GM19395 (cell line): ENCODE measurements around the gene NAIF1.

Source experiments
- ATAC-seq: cut with Tn5 transposase; IDR thresholded peaks from one replicate; pipeline ENCODE4 v1.9.1; 2021; ENCODE audit warnings: mild to moderate bottlenecking, moderate library complexity; ENCODE audit not compliant: unreplicated experiment

NAIF1 gene

GRCh38 chr9:128102861-128103588 lies 35.9 kb upstream of the NAIF1 start:
- no peak for ATAC-seq

GRCh38 chr9:128102196-128102595 lies 35.1 kb upstream of the NAIF1 start:
- ATAC-seq: no peak

DNA sequence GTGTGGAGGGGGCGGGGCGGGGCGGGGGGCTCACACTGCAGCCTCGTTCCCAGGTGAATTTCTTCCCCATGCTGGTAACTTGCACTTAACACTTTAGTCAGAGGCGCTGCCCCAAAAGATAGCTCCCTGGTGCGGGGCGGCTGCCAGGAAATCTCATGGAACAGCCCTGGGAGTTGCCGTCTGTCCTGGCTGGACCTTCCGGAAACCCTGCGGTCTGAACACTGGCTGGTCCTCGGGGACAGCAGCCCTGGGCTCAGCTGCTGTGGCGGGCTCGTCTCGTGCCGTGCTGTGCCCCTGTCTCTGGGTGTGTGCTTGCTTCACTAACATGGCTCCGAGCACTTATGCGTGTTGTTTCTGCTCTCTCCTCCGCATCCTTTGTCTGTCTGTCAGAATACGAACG lies 34.6 kb upstream of the NAIF1 start:
- no peak for ATAC-seq

GRCh38 chr9:128101231-128101661 lies 34.1 kb upstream of the NAIF1 start:
- no peak for ATAC-seq

- no peak for ATAC-seq
These were observed 33.5 kb upstream of the NAIF1 start for GRCh38 chr9:128100581-128100980.

DNA sequence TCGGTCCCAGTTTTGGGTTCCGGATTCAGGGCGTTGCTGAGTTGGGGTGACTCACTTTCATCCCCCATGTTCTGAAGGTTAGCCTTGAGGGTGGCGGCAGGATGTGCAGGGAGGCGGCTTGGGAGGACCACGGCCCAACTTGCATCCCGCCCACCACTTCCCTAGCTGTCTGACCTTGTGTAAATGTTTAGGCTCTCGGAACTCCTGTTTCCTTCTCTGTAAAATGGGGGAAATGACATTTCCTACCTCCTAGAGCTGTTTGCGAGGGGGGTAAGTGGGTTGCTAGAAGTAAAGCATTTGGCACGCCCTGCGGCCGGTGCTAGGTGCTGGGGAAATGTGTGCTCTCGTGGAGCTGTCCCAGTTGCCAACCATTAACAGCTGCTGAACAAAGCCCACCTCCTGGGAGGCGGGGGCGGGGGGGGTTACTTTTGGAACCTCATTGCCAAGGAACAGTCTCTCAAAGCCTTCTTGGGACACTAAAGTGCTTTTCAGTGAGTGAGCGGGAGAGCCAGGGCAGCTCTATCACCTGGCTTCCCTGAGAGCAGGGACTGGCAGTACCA lies 32.9 kb upstream of the NAIF1 start:
- ATAC-seq: no peak

- ATAC-seq: no peak
These were observed 32.3 kb upstream of the NAIF1 start for GRCh38 chr9:128099231-128099931.

GRCh38 chr9:128098297-128099230 lies 31.4 kb upstream of the NAIF1 start:
- no peak for ATAC-seq

GRCh38 chr9:128097543-128098296 lies 30.6 kb upstream of the NAIF1 start:
- ATAC-seq: no peak

DNA sequence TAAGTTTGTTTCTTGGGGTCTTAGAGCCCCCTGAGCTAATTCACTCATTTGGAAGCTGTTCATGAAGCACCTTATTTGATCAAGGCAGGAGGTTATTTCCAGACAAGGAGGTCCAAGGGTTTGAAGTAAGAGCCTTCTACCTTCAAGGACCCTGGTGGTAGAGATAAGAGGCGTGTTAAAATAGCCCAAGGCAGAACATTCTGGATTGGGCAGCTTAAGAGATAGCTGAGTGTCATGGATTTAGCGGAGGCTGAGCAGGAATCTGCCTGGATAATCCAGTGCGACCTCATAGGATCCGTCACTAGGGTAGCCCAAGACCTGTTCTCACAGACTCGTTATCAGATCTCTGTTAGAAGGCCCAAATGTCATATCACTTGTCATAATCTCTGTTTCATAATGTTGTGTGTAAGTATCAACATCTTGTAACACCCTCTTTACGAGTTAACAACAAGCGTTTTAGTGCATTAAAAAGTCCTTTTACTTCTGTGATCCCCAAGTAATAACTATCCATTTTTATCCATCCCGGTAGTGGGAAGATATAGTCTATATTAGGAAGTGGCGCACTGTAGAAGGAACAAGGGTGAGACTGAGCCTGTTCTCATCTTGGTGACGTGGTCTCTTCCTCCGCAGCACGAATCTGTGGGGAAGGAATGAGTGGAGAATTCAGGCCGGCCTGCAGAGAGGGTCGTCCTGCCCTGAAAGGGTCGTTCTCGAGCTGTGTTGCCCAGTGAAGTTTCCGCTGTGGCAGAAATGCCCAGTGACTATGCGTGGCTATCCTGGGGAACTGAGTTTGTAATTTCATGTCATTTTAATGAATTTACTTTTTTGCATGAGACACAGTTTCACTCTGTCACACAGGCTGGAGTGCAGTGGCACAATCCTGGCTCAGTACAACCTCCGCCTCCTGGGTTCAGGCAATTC lies 29.8 kb upstream of the NAIF1 start:
- ATAC-seq: no peak

DNA sequence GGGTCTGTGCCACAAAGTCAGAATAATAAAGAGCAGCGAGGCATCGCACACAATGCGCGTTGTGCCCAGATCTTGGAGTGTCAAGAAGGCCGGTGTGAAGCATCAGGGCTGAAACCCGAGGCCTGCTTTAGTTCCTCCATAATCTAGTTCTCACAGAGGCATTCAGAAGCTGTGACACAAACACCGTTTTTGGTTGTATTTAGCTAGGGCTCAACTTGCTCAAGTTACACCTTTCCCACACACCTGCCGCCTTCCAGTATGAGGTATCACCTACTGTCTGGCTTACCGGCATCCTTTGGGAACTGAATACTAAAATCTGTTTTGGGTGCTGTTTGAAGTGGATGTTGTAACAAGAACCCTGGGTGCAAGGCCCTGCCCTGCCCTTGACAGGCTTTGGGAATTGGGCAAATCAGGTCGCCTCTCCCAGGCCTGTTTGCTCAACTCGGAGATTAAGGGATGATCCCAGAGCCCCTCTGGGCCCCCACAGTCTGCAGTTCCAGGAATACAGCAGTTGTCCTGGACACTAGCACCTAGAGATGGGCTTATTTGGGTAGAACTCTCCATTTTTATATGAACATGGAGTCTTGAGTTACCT lies 27.9 kb upstream of the NAIF1 start:
- no peak for ATAC-seq

DNA sequence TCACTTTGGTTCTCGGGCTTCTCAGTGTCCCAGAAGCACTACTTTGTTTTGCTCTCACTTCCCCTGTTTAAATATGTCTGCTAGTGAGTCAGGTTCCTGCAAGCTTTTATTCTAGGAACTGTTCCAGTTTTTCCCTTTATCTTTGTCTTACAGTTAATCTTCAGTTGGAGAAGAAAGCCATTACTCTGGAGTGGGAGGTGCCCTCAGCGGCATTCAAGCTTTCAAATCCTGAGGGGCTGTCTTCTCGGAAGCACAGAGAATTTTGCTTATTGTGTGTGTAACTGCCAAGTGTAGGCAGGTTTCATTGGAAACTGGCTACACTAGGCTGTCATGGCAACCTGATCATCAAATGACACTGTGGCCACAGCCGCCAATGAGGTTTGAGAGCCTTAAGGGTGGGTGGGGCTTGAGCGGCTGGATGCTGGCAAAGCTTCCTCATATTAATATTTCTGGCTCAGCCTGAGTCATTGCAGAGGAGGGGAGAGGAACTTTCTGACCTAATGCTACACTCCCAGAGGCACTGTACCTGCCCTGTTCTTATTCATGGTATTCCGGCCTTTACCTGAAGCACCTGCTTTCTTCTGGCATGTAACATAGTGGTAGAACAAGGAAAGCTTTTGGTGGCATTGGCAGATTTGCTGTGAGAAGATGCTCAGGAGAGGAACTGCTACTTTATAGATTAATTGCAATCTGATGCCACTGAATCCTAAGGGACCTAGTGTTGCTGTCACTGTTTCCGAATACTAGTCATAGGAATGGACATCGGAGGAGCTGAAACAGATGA lies 27.2 kb upstream of the NAIF1 start:
- ATAC-seq: peak; percentile 91

GRCh38 chr9:128093011-128093410 lies 25.9 kb upstream of the NAIF1 start:
- no peak for ATAC-seq

GRCh38 chr9:128092199-128092977 lies 25.3 kb upstream of the NAIF1 start:
- ATAC-seq: no peak

GRCh38 chr9:128091571-128091970 lies 24.5 kb upstream of the NAIF1 start:
- ATAC-seq: no peak

DNA sequence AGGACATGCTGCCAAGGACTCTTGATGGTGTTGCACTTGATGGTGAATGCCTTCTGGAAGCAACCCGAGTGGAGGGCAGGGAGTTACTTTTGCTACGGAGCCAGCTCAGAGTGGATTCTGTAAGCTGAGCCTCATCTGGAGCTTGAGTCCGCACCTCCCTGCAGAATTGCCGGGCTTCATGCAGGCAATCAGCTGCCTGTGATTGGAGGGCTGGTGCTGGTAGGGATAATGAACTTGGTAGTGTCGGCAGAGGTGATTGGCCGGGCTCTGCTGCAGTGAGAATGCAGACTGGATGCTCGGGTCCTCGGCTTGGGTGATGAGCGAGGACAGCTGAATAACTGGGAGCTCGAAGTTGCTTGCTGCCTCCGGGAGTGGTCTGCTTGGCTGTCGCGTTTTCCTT lies 24.0 kb upstream of the NAIF1 start:
- ATAC-seq: no peak

DNA sequence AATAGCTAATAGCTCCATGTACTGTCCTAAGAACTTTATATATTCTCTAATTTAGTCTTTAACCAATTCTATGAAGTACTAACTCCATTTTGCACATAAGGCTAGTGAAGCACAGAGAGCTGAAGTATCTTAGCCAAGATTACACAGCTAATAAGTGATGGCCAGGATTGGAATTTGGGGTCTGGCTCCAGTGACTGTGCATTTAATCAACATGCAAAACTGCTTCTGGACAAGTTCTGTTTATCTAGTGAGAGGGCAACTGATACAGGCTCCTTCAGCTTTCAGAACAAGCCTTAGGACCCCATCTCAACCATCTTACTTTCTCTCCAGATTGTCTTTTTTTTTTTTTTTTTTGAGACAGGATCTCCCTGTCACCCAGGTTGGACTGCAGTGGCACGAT lies 22.2 kb upstream of the NAIF1 start:
- ATAC-seq: no peak
